ENCODE data around the gene UMAD1.

Gene UMAD1

GRCh38 chr7:7682861-7683260, 42.3 kb downstream of the UMAD1 start:
- TF ChIP-seq FOXP2 (optimal IDR thresholded peaks at IDR 0.05; ENCODE audit: borderline replicate concordance, extremely low read depth, extremely low read length, insufficient read depth) (no peak), POLR2AphosphoS5 (IDR thresholded peaks at IDR 0.05; ENCODE audit: low read depth, low read length) (no peak), SIN3A (IDR thresholded peaks at IDR 0.05; ENCODE audit: borderline replicate concordance, insufficient read depth, low read length) (no peak), TAF1 (IDR thresholded peaks at IDR 0.05; ENCODE audit: borderline replicate concordance, insufficient read depth, low read length) (no peak)
- TF ChIP-seq, protein P1, sequence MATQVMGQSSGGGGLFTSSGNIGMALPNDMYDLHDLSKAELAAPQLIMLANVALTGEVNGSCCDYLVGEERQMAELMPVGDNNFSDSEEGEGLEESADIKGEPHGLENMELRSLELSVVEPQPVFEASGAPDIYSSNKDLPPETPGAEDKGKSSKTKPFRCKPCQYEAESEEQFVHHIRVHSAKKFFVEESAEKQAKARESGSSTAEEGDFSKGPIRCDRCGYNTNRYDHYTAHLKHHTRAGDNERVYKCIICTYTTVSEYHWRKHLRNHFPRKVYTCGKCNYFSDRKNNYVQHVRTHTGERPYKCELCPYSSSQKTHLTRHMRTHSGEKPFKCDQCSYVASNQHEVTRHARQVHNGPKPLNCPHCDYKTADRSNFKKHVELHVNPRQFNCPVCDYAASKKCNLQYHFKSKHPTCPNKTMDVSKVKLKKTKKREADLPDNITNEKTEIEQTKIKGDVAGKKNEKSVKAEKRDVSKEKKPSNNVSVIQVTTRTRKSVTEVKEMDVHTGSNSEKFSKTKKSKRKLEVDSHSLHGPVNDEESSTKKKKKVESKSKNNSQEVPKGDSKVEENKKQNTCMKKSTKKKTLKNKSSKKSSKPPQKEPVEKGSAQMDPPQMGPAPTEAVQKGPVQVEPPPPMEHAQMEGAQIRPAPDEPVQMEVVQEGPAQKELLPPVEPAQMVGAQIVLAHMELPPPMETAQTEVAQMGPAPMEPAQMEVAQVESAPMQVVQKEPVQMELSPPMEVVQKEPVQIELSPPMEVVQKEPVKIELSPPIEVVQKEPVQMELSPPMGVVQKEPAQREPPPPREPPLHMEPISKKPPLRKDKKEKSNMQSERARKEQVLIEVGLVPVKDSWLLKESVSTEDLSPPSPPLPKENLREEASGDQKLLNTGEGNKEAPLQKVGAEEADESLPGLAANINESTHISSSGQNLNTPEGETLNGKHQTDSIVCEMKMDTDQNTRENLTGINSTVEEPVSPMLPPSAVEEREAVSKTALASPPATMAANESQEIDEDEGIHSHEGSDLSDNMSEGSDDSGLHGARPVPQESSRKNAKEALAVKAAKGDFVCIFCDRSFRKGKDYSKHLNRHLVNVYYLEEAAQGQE (IDR thresholded peaks at IDR 0.05; ENCODE audit: insufficient read depth in 1 of 2, low read depth in 2 of 2, low read length in 2 of 2), result no peak

DNA sequence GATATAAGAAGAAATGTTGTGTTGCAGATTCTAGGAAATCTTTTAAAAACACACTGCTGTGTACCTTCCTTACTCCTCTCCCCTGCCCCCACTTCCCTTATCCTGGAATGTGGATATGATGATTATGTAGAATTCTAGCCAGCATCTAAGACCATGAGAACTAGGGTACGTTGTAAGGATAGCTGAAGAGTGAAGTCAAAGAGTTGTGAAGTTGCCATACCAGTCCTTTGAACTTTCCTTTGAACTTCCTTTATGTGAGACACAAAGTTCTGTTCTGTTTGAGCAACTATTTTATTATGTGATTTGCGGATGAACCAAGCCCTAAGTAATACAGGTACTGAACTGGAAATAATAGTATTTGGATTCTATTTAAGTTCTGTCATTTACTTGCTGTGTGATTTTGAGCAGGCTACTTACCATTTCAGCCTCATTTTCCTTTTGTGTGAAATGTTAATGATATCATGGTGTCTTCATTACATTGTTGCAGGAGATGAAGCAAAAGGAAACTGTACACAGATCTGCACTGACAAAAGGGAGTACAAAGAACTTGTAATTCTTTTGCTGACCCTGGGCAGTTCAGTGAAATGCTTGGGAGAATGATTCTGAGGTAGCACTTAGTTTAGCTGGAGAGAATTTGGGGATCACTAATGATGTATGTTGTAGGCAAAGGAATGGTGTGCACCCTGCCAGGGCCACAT, 46.4 kb downstream of the UMAD1 start:
- TF ChIP-seq TAF1 (IDR thresholded peaks at IDR 0.05; ENCODE audit: borderline replicate concordance, insufficient read depth, low read length), result no peak
- no peak for TF ChIP-seq FOXP2 (optimal IDR thresholded peaks at IDR 0.05; ENCODE audit: borderline replicate concordance, extremely low read depth, extremely low read length, insufficient read depth)
- no peak for TF ChIP-seq SIN3A (IDR thresholded peaks at IDR 0.05; ENCODE audit: borderline replicate concordance, insufficient read depth, low read length)
- TF ChIP-seq, protein P1 (IDR thresholded peaks at IDR 0.05; ENCODE audit: insufficient read depth in 1 of 2, low read depth in 2 of 2, low read length in 2 of 2), result no peak
- no peak for TF ChIP-seq POLR2AphosphoS5 (IDR thresholded peaks at IDR 0.05; ENCODE audit: low read depth, low read length)

DNA sequence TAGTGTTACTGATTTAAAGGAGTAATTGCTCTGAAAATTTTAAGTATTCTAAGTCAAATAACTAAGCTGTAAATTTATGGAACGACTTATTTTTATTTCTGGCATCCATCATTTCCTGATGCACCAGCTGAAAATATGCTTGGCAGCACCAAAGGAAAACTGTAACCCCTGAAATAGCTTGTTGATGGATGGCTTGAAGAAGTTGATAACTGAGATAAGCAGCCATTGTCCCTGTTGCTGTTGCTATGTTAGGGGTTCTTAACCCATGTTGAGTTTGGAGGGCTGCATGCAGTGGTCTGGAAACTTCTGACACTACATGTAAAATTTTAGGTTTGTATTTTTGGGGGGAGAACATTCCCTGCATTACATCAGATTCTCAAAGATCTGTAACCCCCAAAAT, 47.2 kb downstream of the UMAD1 start:
- TF ChIP-seq FOXP2 (optimal IDR thresholded peaks at IDR 0.05; ENCODE audit: borderline replicate concordance, extremely low read depth, extremely low read length, insufficient read depth) (no peak), TAF1 (IDR thresholded peaks at IDR 0.05; ENCODE audit: borderline replicate concordance, insufficient read depth, low read length) (no peak), SIN3A (IDR thresholded peaks at IDR 0.05; ENCODE audit: borderline replicate concordance, insufficient read depth, low read length) (no peak), POLR2AphosphoS5 (IDR thresholded peaks at IDR 0.05; ENCODE audit: low read depth, low read length) (no peak)
- TF ChIP-seq, protein P1 (IDR thresholded peaks at IDR 0.05; ENCODE audit: insufficient read depth in 1 of 2, low read depth in 2 of 2, low read length in 2 of 2), result no peak

DNA sequence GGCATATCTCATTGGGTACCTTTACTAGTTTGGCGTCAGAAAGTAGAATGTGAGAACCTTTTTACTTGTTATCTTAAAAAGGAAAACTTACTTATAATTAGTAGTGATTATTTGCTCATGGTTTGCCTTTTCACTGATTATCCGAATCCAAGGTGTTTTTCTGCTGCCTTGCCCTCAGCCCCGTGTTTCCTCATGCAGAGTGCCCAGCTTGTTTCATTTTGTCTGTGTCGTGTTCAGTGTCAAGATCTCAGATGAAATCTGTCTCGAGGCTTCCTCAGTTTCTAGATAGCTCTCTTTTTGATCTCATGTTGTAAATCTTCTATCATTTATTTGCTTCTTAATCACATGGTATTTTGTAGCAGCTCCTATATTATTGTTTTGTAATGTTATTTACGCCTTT, 47.8 kb downstream of the UMAD1 start:
- TF ChIP-seq TAF1 (IDR thresholded peaks at IDR 0.05; ENCODE audit: borderline replicate concordance, insufficient read depth, low read length) (no peak), FOXP2 (optimal IDR thresholded peaks at IDR 0.05; ENCODE audit: borderline replicate concordance, extremely low read depth, extremely low read length, insufficient read depth) (no peak), POLR2AphosphoS5 (IDR thresholded peaks at IDR 0.05; ENCODE audit: low read depth, low read length) (no peak), SIN3A (IDR thresholded peaks at IDR 0.05; ENCODE audit: borderline replicate concordance, insufficient read depth, low read length) (no peak)
- TF ChIP-seq, protein P1 (IDR thresholded peaks at IDR 0.05; ENCODE audit: insufficient read depth in 1 of 2, low read depth in 2 of 2, low read length in 2 of 2), result no peak
